ENCODE data around the gene TBC1D4.

- no peak for TF ChIP-seq CTCF (IDR thresholded peaks at IDR 0.05)
- TF ChIP-seq POLR2A (IDR thresholded peaks at IDR 0.05), result no peak
These were observed 151.2 kb downstream of the TBC1D4 start for GRCh38 chr13:75330770-75331169.
